Panc1 (cell line): ENCODE measurements around the gene KRTAP10-2.

Experiments
- CTCF ChIP-seq: fragments of 450-650 bp; IDR thresholded peaks from 2 replicates; pipeline ENCODE4 v1.5.1; 2017; ENCODE audit warnings: mild to moderate bottlenecking
- POLR2AphosphoS5 ChIP-seq: IDR thresholded peaks from 2 replicates; pipeline ENCODE4 v1.6.1; 2012; ENCODE audit warnings: mild to moderate bottlenecking, low read depth, low read length, moderate library complexity
- REST ChIP-seq, 2 experiments: IDR thresholded peaks; 2 replicates each; pipeline ENCODE4 v1.6.1; 2011 to 2012; ENCODE audit warnings: low read depth in 2 of 2, control low read depth in 1 of 2, low read length in 1 of 2, mild to moderate bottlenecking in 1 of 2, moderate library complexity in 1 of 2; ENCODE audit not compliant: insufficient read depth in 1 of 2
- SIN3A ChIP-seq: IDR thresholded peaks from 2 replicates; pipeline ENCODE4 v1.6.1; 2012; ENCODE audit warnings: low read depth, mild to moderate bottlenecking, low read length, moderate library complexity, borderline replicate concordance; ENCODE audit not compliant: insufficient read depth
- TCF7L2 ChIP-seq: IDR thresholded peaks from 2 replicates; pipeline ENCODE4 v1.6.1; 2011; ENCODE audit warnings: mild to moderate bottlenecking, low read depth, low read length, inconsistent platforms

DNA sequence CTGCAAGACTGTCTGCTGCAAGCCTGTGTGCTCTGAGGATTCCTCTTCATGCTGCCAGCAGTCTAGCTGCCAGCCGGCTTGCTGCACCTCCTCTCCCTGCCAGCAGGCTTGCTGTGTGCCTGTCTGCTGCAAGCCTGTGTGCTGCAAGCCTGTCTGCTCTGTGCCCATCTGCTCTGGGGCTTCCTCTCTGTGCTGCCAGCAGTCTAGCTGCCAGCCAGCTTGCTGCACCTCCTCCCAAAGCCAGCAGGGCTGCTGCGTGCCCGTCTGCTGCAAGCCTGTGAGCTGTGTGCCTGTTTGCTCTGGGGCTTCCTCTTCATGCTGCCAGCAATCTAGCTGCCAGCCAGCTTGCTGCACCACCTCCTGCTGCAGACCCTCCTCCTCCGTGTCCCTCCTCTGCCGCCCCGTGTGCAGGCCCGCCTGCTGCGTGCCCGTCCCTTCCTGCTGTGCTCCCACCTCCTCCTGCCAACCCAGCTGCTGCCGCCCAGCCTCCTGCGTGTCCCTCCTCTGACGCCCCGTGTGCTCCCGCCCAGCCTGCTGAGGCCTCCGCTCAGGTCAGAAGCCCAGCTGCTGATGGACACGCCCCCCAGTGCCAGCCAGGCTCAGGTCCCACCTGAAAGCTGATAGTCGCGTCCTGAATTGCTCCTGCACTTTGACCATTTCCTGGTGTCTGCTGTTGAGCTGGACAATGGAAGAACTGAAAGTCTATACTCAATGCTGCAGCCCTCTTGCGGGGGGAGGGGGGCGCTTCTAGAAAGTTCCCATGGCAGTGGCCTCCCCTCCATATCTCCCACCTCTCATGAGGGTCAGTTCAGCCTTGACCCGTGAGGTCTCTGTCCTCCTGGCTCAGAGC, 23.4 kb upstream of the KRTAP10-2 start:
- TF ChIP-seq CTCF (no peak), REST (IDR thresholded peaks at IDR 0.05; ENCODE audit: insufficient read depth in 1 of 2, low read depth in 2 of 2, low read length in 1 of 2) (no peak), POLR2AphosphoS5 (no peak), SIN3A (no peak), TCF7L2 (no peak)
